Central memory CD8-positive, alpha-beta T cell (primary cell): ENCODE measurements around the gene SIX5.
"Not testable (repeated sequence)": the region's sequence is repeated elsewhere in the genome, so short reads cannot be mapped to it uniquely, and the experiment has no call there.

Experiments
- ATAC-seq: fragments of 150-1000 bp; cut with Tn5 transposase; replicated peaks from 2 replicates; pipeline ENCODE4 v1.10.0; 2022; ENCODE audit warnings: mild to moderate bottlenecking, moderate FRiP score, moderate number of reproducible peaks; ENCODE audit not compliant: poor library complexity, severe bottlenecking; ENCODE audit errors: extremely low read depth
- DNase-seq, 2 donors: peaks; one replicate each; pipeline ENCODE4 v3.0.0; 2021; ENCODE audit warnings: low spot score in 2 of 2
- H3K27ac Mint-ChIP-seq: one replicate; pipeline ENCODE4 v1.8.0; 2022; ENCODE audit warnings: low read depth, mild to moderate bottlenecking, moderate library complexity, mixed read lengths
- H3K27me3 Mint-ChIP-seq: one replicate; pipeline ENCODE4 v1.8.0; 2022; ENCODE audit warnings: mixed read lengths
- H3K36me3 Mint-ChIP-seq: one replicate; pipeline ENCODE4 v1.8.0; 2022; ENCODE audit warnings: mild to moderate bottlenecking, moderate library complexity, mixed read lengths; ENCODE audit not compliant: insufficient read depth
- H3K4me1 Mint-ChIP-seq: one replicate; pipeline ENCODE4 v1.8.0; 2022; ENCODE audit warnings: mixed read lengths
- H3K4me3 Mint-ChIP-seq: one replicate; pipeline ENCODE4 v1.8.0; 2022; ENCODE audit warnings: mild to moderate bottlenecking, moderate library complexity, mixed read lengths
- H3K9me3 Mint-ChIP-seq: one replicate; pipeline ENCODE4 v1.8.0; 2022; ENCODE audit warnings: mixed read lengths

SIX5 gene

GRCh38 chr19:45728683-45729082 is 40.4 kb downstream of the SIX5 start:
- H3K36me3 Mint-ChIP-seq = peaks cover 15% of the 10 kb centered on the region
- peak overlapping the region; percentile 91 for H3K4me3 Mint-ChIP-seq
- not testable (repeated sequence) for H3K27ac Mint-ChIP-seq, H3K27me3 Mint-ChIP-seq, H3K9me3 Mint-ChIP-seq, DNase-seq, ATAC-seq
- peaks cover 34% of the 10 kb centered on the region for H3K4me1 Mint-ChIP-seq

GRCh38 chr19:45720065-45720464 is 49.0 kb downstream of the SIX5 start:
- H3K9me3 Mint-ChIP-seq = not testable (repeated sequence)

GRCh38 chr19:45717983-45718650 is 50.9 kb downstream of the SIX5 start:
- Mint-ChIP-seq H3K4me3 (peak overlapping the region; percentile 94), H3K27me3 (no peaks in the 10 kb centered on the region), H3K36me3 (peaks cover 18% of the 10 kb centered on the region), H3K9me3 (no peaks in the 10 kb centered on the region), H3K27ac (peak overlapping the region; percentile 87), H3K4me1 (peaks cover 30% of the 10 kb centered on the region)
- no peak for DNase-seq
- no peak for ATAC-seq

More at GRCh38 chr19:45720065-45720464, 49.0 kb downstream of the SIX5 start:
- ATAC-seq, H3K27me3 Mint-ChIP-seq, H3K4me3 Mint-ChIP-seq, DNase-seq, H3K27ac Mint-ChIP-seq: not testable (repeated sequence)
- peaks cover 24% of the 10 kb centered on the region for H3K36me3 Mint-ChIP-seq
- H3K4me1 Mint-ChIP-seq = peaks cover 37% of the 10 kb centered on the region

- ATAC-seq (peak; percentile 98), DNase-seq (peak; percentile 91 to 97)
- peak overlapping the region; percentile 87 for H3K27ac Mint-ChIP-seq
- peaks cover 17% of the 10 kb centered on the region for H3K36me3 Mint-ChIP-seq
- H3K9me3 Mint-ChIP-seq = no peaks in the 10 kb centered on the region
- H3K27me3 Mint-ChIP-seq = no peaks in the 10 kb centered on the region
- H3K4me1 Mint-ChIP-seq = peaks cover 30% of the 10 kb centered on the region
- H3K4me3 Mint-ChIP-seq = peak overlapping the region; percentile 94
Observed at GRCh38 chr19:45717131-45717982, 51.7 kb downstream of the SIX5 start.

DNA sequence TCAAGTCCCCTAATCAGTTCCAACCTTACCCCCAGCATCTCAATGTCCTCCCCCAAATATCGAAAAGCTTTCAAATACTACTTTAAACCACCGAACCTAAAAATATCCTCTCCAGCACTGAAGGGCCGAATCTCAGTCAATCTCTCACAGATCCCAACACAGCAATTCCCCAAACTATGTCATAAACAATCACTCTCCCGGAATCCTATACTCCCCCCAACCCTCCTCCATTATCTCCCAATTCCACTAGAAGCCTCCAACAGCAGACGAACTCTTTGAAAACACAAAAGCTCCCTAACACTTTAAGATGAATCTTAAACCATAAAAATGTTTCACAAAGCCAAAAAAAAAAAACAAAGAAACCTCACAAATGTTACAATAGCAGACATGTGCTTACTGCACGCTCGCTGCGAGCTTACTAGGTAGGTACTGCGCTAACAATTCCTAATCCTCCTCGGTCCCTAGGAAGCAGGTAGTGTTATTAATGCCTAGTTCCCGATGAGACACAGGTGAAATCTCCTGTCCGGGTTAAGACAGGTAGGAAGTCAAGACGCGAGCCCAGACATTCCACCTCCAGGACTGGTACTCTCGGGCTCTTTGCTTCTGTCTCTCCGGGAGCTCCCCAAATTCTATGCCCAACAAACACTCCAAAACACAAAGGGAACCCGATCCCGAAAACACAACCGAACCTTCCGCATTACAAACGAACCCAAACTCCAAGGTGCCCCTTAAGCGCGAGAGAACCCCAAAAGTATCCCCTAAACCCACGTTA is 52.5 kb downstream of the SIX5 start:
- Mint-ChIP-seq H3K27ac (peak overlapping the region; percentile 87), H3K27me3 (no peaks in the 10 kb centered on the region), H3K4me1 (peaks cover 30% of the 10 kb centered on the region), H3K9me3 (no peaks in the 10 kb centered on the region), H3K4me3 (peak overlapping the region; percentile 94), H3K36me3 (peaks cover 12% of the 10 kb centered on the region)
- ATAC-seq (no peak), DNase-seq (no peak)

DNA sequence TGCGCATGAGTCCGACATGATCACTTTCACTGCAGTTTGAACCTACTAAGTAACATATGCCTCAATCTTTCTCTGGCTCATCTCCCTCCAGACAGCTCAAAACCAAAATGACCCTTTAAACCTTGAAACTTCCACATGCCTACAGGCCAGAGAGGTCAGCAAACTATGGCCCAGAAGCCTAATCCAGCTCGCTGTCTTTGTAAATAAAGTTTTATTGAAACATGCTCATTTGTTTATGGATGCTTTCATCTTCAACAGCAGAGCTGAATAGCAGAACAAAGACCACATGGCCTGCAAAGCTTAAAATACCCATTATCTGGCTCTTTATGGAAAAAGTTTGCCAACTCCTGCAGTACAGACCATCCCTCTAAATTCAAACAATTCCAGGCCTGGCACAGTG is 53.9 kb downstream of the SIX5 start:
- H3K4me3 Mint-ChIP-seq = no peak overlapping the region
- peaks cover 40% of the 10 kb centered on the region for H3K4me1 Mint-ChIP-seq
- no peak overlapping the region for H3K27ac Mint-ChIP-seq
- H3K9me3 Mint-ChIP-seq = no peaks in the 10 kb centered on the region
- peaks cover 19% of the 10 kb centered on the region for H3K36me3 Mint-ChIP-seq
- ATAC-seq (no peak), DNase-seq (no peak)
- H3K27me3 Mint-ChIP-seq = no peaks in the 10 kb centered on the region
